HG03025 (cell line): ENCODE measurements around the gene ARHGAP18.
"Not testable (repeated sequence)": the region's sequence is repeated elsewhere in the genome, so short reads cannot be mapped to it uniquely, and the experiment has no call there.

ENCODE experiments used
- ATAC-seq: cut with Tn5 transposase; IDR thresholded peaks from one replicate; pipeline ENCODE4 v1.9.1; 2021; ENCODE audit warnings: mild to moderate bottlenecking, moderate library complexity; ENCODE audit not compliant: unreplicated experiment, low FRiP score

Gene ARHGAP18

GRCh38 chr6:129598244-129599187 lies 111.5 kb downstream of the ARHGAP18 start:
- peak; percentile 73 for ATAC-seq

GRCh38 chr6:129597023-129597713 lies 112.8 kb downstream of the ARHGAP18 start:
- no peak for ATAC-seq

GRCh38 chr6:129596522-129596921 lies 113.5 kb downstream of the ARHGAP18 start:
- ATAC-seq = no peak

GRCh38 chr6:129593233-129593564 lies 116.8 kb downstream of the ARHGAP18 start:
- no peak for ATAC-seq

- no peak for ATAC-seq
Measured at GRCh38 chr6:129592516-129593232, 117.3 kb downstream of the ARHGAP18 start.

- no peak for ATAC-seq
Measured at GRCh38 chr6:129590408-129591022, 119.5 kb downstream of the ARHGAP18 start.

GRCh38 chr6:129586815-129587214 lies 123.2 kb downstream of the ARHGAP18 start:
- no peak for ATAC-seq

GRCh38 chr6:129583866-129584265 lies 126.1 kb downstream of the ARHGAP18 start:
- ATAC-seq = no peak

- no peak for ATAC-seq
Measured at GRCh38 chr6:129578315-129578714, 131.7 kb downstream of the ARHGAP18 start.

GRCh38 chr6:129577691-129578090 lies 132.3 kb downstream of the ARHGAP18 start:
- ATAC-seq = no peak

GRCh38 chr6:129576456-129576855 lies 133.5 kb downstream of the ARHGAP18 start:
- no peak for ATAC-seq

GRCh38 chr6:129575378-129576118 lies 134.4 kb downstream of the ARHGAP18 start:
- no peak for ATAC-seq

GRCh38 chr6:129574605-129575004 lies 135.4 kb downstream of the ARHGAP18 start:
- ATAC-seq = not testable (repeated sequence)

GRCh38 chr6:129570929-129571328 lies 139.0 kb downstream of the ARHGAP18 start:
- ATAC-seq = not testable (repeated sequence)

- ATAC-seq = no peak
Measured at GRCh38 chr6:129568015-129568414, 142.0 kb downstream of the ARHGAP18 start.

GRCh38 chr6:129567374-129567773 lies 142.6 kb downstream of the ARHGAP18 start:
- ATAC-seq = no peak

- no peak for ATAC-seq
Measured at GRCh38 chr6:129565811-129566210, 144.2 kb downstream of the ARHGAP18 start.

GRCh38 chr6:129565366-129565765 lies 144.6 kb downstream of the ARHGAP18 start:
- no peak for ATAC-seq

- no peak for ATAC-seq
Measured at GRCh38 chr6:129558248-129558647, 151.7 kb downstream of the ARHGAP18 start.
